ENCODE results near the gene FGF1. TPM values are rescaled to one million over a fixed set of nuclear protein-coding genes. Genes with fewer than 3 reads are reported as not detected.

The FGF1 gene
- total RNA-seq, 4 donors from 2014 or later: 1.7 to 4.0 (median 2.9) TPM

- Histone ChIP-seq H3K36me3 (no peaks in the 10 kb centered on the region), H3K9me3 (no peaks in the 10 kb centered on the region), H3K27ac (replicated peaks in 1 of 4) (no peak overlapping the region), H3K27me3 (no peaks in the 10 kb centered on the region), H3K4me1 (peaks cover 9 to 13% (median 12%) of the 10 kb centered on the region in 4 donors), H3K4me3 (no peak overlapping the region)
- 94% methylated on average over 3 of the region's 3 CpGs for WGBS
- no peak for TF ChIP-seq POLR2AphosphoS5 (IDR thresholded peaks at IDR 0.05)
- no peak for TF ChIP-seq EP300 (IDR thresholded peaks at IDR 0.05)
- no peak for TF ChIP-seq POLR2A (IDR thresholded peaks at IDR 0.05; ENCODE audit: low read depth)
- TF ChIP-seq CTCF (IDR thresholded peaks at IDR 0.05): no peak
- intact Hi-C loops (cut with DNase I): no loop called here
- no peak for DNase-seq (ENCODE audit: extremely low spot score)
Measured at GRCh38 chr5:142703153-142703552, 17.3 kb upstream of the FGF1 start.

- no peak overlapping the region for H3K27ac ChIP-seq (replicated peaks in 1 of 4)
- H3K4me3 ChIP-seq: no peak overlapping the region
- no peaks in the 10 kb centered on the region for H3K27me3 ChIP-seq
- intact Hi-C loops (cut with DNase I): no loop called here
- peaks cover 21 to 26% (median 26%) of the 10 kb centered on the region in 4 donors for H3K4me1 ChIP-seq
- 82% methylated on average over 3 of the region's 3 CpGs for WGBS
- DNase-seq (ENCODE audit: extremely low spot score): no peak
- no peaks in the 10 kb centered on the region for H3K9me3 ChIP-seq
- no peaks in the 10 kb centered on the region for H3K36me3 ChIP-seq
- TF ChIP-seq EP300 (IDR thresholded peaks at IDR 0.05) (no peak), POLR2A (IDR thresholded peaks at IDR 0.05; ENCODE audit: low read depth) (no peak), CTCF (IDR thresholded peaks at IDR 0.05) (no peak), POLR2AphosphoS5 (IDR thresholded peaks at IDR 0.05) (no peak)
Measured at GRCh38 chr5:142701673-142702311, 15.9 kb upstream of the FGF1 start.

- intact Hi-C loops (cut with DNase I): no loop called here
- 89% methylated on average over 7 of the region's 7 CpGs for whole genome bisulfite sequencing
- Histone ChIP-seq H3K27ac (replicated peaks in 1 of 4) (no peak overlapping the region), H3K4me1 (peaks cover 28 to 36% (median 31%) of the 10 kb centered on the region in 4 donors), H3K27me3 (no peaks in the 10 kb centered on the region), H3K4me3 (no peak overlapping the region), H3K36me3 (no peaks in the 10 kb centered on the region), H3K9me3 (no peaks in the 10 kb centered on the region)
- no peak for DNase-seq (ENCODE audit: extremely low spot score)
- TF ChIP-seq CTCF (IDR thresholded peaks at IDR 0.05) (no peak), POLR2A (IDR thresholded peaks at IDR 0.05; ENCODE audit: low read depth) (no peak)
Measured at GRCh38 chr5:142700566-142700965, 14.7 kb upstream of the FGF1 start.

- TF ChIP-seq POLR2AphosphoS5 (IDR thresholded peaks at IDR 0.05) (peak in 1 of 2 donors; percentile 50), CTCF (IDR thresholded peaks at IDR 0.05) (peak in 2 of 3 experiments; percentile 98 to 99), POLR2A (IDR thresholded peaks at IDR 0.05; ENCODE audit: low read depth) (no peak), EP300 (IDR thresholded peaks at IDR 0.05) (no peak)
- Histone ChIP-seq H3K36me3 (no peaks in the 10 kb centered on the region), H3K4me1 (peaks cover 28 to 36% (median 31%) of the 10 kb centered on the region in 4 donors), H3K27me3 (no peaks in the 10 kb centered on the region), H3K27ac (replicated peaks in 1 of 4) (peak overlapping the region; percentile 62 to 77 (median 74)), H3K4me3 (no peak overlapping the region), H3K9me3 (no peaks in the 10 kb centered on the region)
- peak; percentile 98 for DNase-seq (ENCODE audit: extremely low spot score)
- intact Hi-C loops (cut with DNase I): loop anchor here (2.0 kb wide), 2 partner anchors 42 to 88 kb away; no protein-coding TSS in a partner anchor
- 6% methylated on average over 3 of the region's 3 CpGs for WGBS
Measured at GRCh38 chr5:142699184-142699720, 13.4 kb upstream of the FGF1 start.

Data from esophagus muscularis mucosa (tissue), 4 donors.